ENCODE data around the gene ANO1. TPM values are rescaled to one million over a fixed set of nuclear protein-coding genes. Genes with fewer than 3 reads are reported as not detected.
A peak's percentile ranks its signal among the peaks of the same experiment; 100 is the strongest.

The ANO1 gene
- total RNA-seq, 4 donors from 2014 or later, result 87.7 to 133 (median 108) TPM

- Histone ChIP-seq H3K27ac (no peak overlapping the region), H3K4me1 (peaks cover 19% of the 10 kb centered on the region), H3K9me3 (no peaks in the 10 kb centered on the region), H3K36me3 (no peaks in the 10 kb centered on the region), H3K27me3 (peaks cover 47% of the 10 kb centered on the region), H3K4me3 (no peak overlapping the region)
- 40% methylated on average over 17 of the region's 20 CpGs for WGBS
- peak in 1 of 2 donors; percentile 71 for DNase-seq (ENCODE audit: low spot score in 2 of 2)
- TF ChIP-seq EP300 (IDR thresholded peaks at IDR 0.05) (no peak), POLR2A (IDR thresholded peaks at IDR 0.05) (no peak), CTCF (IDR thresholded peaks at IDR 0.05) (no peak), POLR2AphosphoS5 (IDR thresholded peaks at IDR 0.05) (no peak)
Observed at GRCh38 chr11:70067591-70068341, 10.4 kb upstream of the ANO1 start.

GRCh38 chr11:70068345-70068744, 9.8 kb upstream of the ANO1 start:
- H3K9me3 ChIP-seq, result no peaks in the 10 kb centered on the region
- H3K4me3 ChIP-seq, result no peak overlapping the region
- peak in 1 of 2 donors; percentile 16 for DNase-seq (ENCODE audit: low spot score in 2 of 2)
- WGBS, result 70% methylated on average over 6 of the region's 6 CpGs
- TF ChIP-seq POLR2AphosphoS5 (IDR thresholded peaks at IDR 0.05) (no peak), EP300 (IDR thresholded peaks at IDR 0.05) (no peak), POLR2A (IDR thresholded peaks at IDR 0.05) (no peak), CTCF (IDR thresholded peaks at IDR 0.05) (no peak)
- no peaks in the 10 kb centered on the region for H3K36me3 ChIP-seq
- no peak overlapping the region for H3K27ac ChIP-seq
- peaks cover 16% of the 10 kb centered on the region for H3K4me1 ChIP-seq
- H3K27me3 ChIP-seq, result peaks cover 53% of the 10 kb centered on the region

- Histone ChIP-seq H3K9me3 (no peaks in the 10 kb centered on the region), H3K4me3 (no peak overlapping the region), H3K4me1 (peaks cover 12% of the 10 kb centered on the region), H3K27me3 (peaks cover 53% of the 10 kb centered on the region), H3K27ac (no peak overlapping the region), H3K36me3 (no peaks in the 10 kb centered on the region)
- peak in 1 of 2 donors; percentile 49 for DNase-seq (ENCODE audit: low spot score in 2 of 2)
- TF ChIP-seq POLR2AphosphoS5 (IDR thresholded peaks at IDR 0.05) (no peak), EP300 (IDR thresholded peaks at IDR 0.05) (no peak), POLR2A (IDR thresholded peaks at IDR 0.05) (no peak), CTCF (IDR thresholded peaks at IDR 0.05) (no peak)
- WGBS, result 94% methylated on average over 2 of the region's 2 CpGs
Observed at GRCh38 chr11:70068950-70069349, 9.2 kb upstream of the ANO1 start.

GRCh38 chr11:70070706-70071105, 7.4 kb upstream of the ANO1 start:
- peak in 1 of 2 donors; percentile 70 for DNase-seq (ENCODE audit: low spot score in 2 of 2)
- no peaks in the 10 kb centered on the region for H3K9me3 ChIP-seq
- H3K36me3 ChIP-seq, result no peaks in the 10 kb centered on the region
- no peak overlapping the region for H3K27ac ChIP-seq
- 95% methylated on average over 8 of the region's 9 CpGs for whole genome bisulfite sequencing
- no peak for TF ChIP-seq EP300 (IDR thresholded peaks at IDR 0.05)
- no peak for TF ChIP-seq POLR2AphosphoS5 (IDR thresholded peaks at IDR 0.05)
- TF ChIP-seq POLR2A (IDR thresholded peaks at IDR 0.05), result no peak
- TF ChIP-seq CTCF (IDR thresholded peaks at IDR 0.05), result no peak
- no peak overlapping the region for H3K4me3 ChIP-seq
- H3K4me1 ChIP-seq, result peaks cover under 1% of the 10 kb centered on the region
- H3K27me3 ChIP-seq, result peaks cover 55% of the 10 kb centered on the region

- TF ChIP-seq POLR2AphosphoS5 (IDR thresholded peaks at IDR 0.05) (no peak), EP300 (IDR thresholded peaks at IDR 0.05) (no peak), POLR2A (IDR thresholded peaks at IDR 0.05) (no peak), CTCF (IDR thresholded peaks at IDR 0.05) (no peak)
- peak in 1 of 2 donors; percentile 37 for DNase-seq (ENCODE audit: low spot score in 2 of 2)
- WGBS, result 93% methylated on average over 12 of the region's 12 CpGs
- Histone ChIP-seq H3K27ac (no peak overlapping the region), H3K27me3 (peaks cover 58% of the 10 kb centered on the region), H3K4me3 (no peak overlapping the region), H3K4me1 (peaks cover 5% of the 10 kb centered on the region), H3K36me3 (no peaks in the 10 kb centered on the region), H3K9me3 (no peaks in the 10 kb centered on the region)
Observed at GRCh38 chr11:70071996-70072395, 6.1 kb upstream of the ANO1 start.
